Brain microvascular endothelial cell (primary cell): ENCODE results near the gene SPSB3.
A peak's percentile ranks its signal among the peaks of the same experiment; 100 is the strongest.

ENCODE experiments used
- DNase-seq: peaks from one replicate; pipeline ENCODE4 v3.0.0-alpha.2; 2020
- H3K27ac ChIP-seq: fragments of 250-450 bp; sonication (Bioruptor Pico); 2 replicates; pipeline ENCODE4 v1.5.1; 2020; ENCODE audit warnings: mild to moderate bottlenecking, moderate library complexity
- H3K27me3 ChIP-seq: fragments of 250-450 bp; sonication (Bioruptor Pico); replicated peaks from 2 replicates; pipeline ENCODE4 v1.5.1; 2020; ENCODE audit warnings: mild to moderate bottlenecking
- H3K36me3 ChIP-seq: fragments of 250-450 bp; sonication (Bioruptor Pico); replicated peaks from 2 replicates; pipeline ENCODE4 v1.5.1; 2020; ENCODE audit warnings: mild to moderate bottlenecking
- H3K4me3 ChIP-seq: 2 replicates; pipeline ENCODE4 v1.5.1; 2011; ENCODE audit warnings: low read depth, mild to moderate bottlenecking, control low read depth, low read length, moderate library complexity
- CTCF ChIP-seq: IDR thresholded peaks from 2 replicates; pipeline ENCODE4 v1.5.1; 2011; ENCODE audit warnings: low read depth, mild to moderate bottlenecking, moderate library complexity, low read length, control low read depth, inconsistent platforms; ENCODE audit errors: missing control alignments
- in situ Hi-C: cut with HindIII; loops from 2 replicates; pipeline ENCODE4 v1.10.0; 2017; ENCODE audit warnings: low sequenced_read_pairs, low pct_ligation_motif_present

The SPSB3 gene

DNA sequence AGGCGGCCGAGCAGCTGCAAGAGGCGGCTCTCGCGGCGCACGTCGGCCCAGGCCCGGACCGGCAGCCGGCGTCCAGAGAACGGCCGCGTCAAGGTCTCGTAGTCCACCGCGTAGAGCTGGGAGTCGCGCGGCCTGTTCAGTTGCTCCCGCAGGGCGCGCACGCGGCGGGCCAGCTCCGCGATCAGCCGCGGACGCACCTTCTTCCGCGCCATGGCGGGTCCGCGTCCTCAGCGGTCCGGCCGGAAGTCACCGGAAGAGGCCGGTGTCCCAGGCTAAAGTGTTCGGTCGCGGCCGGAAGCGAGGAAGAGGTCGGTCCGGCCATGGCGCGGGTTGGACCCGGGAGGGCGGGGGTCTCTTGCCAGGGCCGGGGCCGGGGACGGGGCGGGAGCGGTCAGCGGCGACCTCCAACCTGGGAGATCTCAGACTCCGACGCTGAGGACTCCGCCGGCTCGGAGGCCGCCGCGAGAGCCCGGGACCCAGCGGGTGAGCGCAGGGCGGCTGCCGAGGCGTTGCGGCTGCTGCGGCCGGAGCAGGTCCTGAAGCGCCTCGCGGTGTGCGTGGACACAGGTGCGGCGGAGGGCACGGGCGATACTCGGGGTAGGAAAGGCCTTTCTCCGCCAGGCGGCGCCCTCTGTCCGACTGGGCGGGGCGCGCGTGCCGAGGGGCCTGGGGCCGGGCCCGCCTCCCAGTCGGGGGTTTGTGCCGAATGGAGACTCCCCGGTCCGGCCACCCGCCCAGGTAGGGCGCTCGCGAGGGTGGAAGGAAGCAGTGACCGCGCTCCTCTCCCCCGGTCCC is 9.3 kb downstream of the SPSB3 start, which contains the start of gene MRPS34:
Gene MRPS34, minus strand, starts transcription at position 227 of the 795 bp plus-strand sequence. Its CDS starts 15 bp downstream, at position 212.
- in situ Hi-C loops = no loop called here
- no peaks in the 10 kb centered on the region for H3K27me3 ChIP-seq
- H3K27ac ChIP-seq = peak within 1 kb of the TSS; percentile 63
- peak within 1 kb of the TSS; percentile 79 for H3K4me3 ChIP-seq
- peaks cover 42% of the 10 kb centered on the region for H3K36me3 ChIP-seq
- peak; percentile 60 for TF ChIP-seq CTCF
- peak; percentile 56 for DNase-seq

GRCh38 chr16:1772362-1772907 is 9.9 kb downstream of the SPSB3 start, which contains the start of gene EME2:
TSS of gene EME2 (plus strand) at chr16:1772810. CDS start at chr16:1773228, 418 bp downstream.
- Histone ChIP-seq H3K36me3 (peaks cover 44% of the 10 kb centered on the region), H3K27me3 (no peaks in the 10 kb centered on the region), H3K27ac (peak within 1 kb of the TSS; percentile 63), H3K4me3 (peak within 1 kb of the TSS; percentile 79)
- DNase-seq = no peak
- in situ Hi-C loops = no loop called here
- no peak for TF ChIP-seq CTCF

DNA sequence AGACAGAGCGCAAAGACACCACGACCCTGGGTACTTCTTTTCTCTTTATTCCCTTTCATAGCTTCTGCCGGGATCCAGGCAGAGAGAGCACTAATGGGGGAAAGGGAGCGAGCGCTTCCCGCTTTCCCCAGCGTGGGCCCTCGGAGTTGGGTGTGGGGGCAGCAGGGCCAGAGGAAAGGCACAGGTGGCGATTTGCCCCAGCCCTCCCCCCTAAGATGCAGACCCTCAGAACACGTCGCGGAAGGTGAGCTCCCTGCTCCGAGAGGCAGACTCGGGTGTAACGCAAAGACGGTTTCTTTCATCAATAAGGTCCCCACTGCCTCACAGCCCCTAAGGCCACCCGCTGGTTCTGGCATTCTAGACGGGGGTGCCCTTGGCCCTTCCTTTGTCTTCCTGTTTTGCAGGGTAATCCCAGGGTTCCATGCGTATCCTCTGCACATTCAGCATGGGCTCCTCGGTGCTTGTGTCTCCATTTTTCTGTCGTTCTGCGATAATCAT is 10.5 kb downstream of the SPSB3 start:
- Histone ChIP-seq H3K36me3 (peaks cover 45% of the 10 kb centered on the region), H3K27ac (peak overlapping the region; percentile 63), H3K4me3 (peak overlapping the region; percentile 79), H3K27me3 (no peaks in the 10 kb centered on the region)
- DNase-seq = no peak
- in situ Hi-C loops = no loop called here
- no peak for TF ChIP-seq CTCF

DNA sequence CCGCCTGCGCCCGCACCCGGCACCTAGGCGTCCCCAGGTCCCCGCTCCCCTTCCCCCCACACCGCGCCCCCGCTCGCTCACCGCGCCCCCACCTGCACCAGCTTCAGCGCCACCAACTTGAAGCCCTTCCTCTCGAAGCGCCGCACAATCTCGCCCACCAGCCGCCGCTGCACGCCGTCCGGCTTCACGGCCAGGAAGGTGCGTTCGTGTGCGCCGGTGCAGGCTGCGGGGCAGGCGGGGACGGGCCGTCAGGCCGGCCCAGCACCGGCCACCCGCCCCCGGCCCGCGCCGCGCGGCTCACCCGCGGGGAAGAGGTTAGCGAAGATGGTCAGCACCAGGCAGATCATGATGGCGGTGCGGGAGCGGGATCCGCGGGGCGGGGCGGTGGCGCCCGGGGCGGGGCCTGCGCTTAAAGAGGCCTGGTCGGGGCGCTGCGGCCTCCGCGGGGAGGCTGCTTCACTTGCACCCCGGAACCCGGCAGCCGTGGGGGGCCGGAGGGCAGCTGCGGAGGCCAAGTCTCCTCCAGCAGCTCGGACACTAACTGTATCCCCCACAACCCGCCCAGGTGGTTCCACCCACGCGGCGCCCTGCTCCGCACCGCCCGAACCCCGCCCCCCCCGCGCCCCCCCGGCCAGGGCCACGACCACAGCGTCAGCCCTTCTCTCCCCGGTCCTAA is 11.0 kb downstream of the SPSB3 start, which contains the start of gene NME3:
Gene NME3, minus strand, starts transcription at position 356 of the 676 bp plus-strand sequence. Its CDS starts 9 bp downstream, at position 347.
- H3K27ac ChIP-seq = peak within 1 kb of the TSS; percentile 63
- in situ Hi-C loops = no loop called here
- H3K4me3 ChIP-seq = peak within 1 kb of the TSS; percentile 79
- DNase-seq = peak; percentile 56
- TF ChIP-seq CTCF = no peak
- peaks cover 49% of the 10 kb centered on the region for H3K36me3 ChIP-seq
- H3K27me3 ChIP-seq = no peaks in the 10 kb centered on the region

DNA sequence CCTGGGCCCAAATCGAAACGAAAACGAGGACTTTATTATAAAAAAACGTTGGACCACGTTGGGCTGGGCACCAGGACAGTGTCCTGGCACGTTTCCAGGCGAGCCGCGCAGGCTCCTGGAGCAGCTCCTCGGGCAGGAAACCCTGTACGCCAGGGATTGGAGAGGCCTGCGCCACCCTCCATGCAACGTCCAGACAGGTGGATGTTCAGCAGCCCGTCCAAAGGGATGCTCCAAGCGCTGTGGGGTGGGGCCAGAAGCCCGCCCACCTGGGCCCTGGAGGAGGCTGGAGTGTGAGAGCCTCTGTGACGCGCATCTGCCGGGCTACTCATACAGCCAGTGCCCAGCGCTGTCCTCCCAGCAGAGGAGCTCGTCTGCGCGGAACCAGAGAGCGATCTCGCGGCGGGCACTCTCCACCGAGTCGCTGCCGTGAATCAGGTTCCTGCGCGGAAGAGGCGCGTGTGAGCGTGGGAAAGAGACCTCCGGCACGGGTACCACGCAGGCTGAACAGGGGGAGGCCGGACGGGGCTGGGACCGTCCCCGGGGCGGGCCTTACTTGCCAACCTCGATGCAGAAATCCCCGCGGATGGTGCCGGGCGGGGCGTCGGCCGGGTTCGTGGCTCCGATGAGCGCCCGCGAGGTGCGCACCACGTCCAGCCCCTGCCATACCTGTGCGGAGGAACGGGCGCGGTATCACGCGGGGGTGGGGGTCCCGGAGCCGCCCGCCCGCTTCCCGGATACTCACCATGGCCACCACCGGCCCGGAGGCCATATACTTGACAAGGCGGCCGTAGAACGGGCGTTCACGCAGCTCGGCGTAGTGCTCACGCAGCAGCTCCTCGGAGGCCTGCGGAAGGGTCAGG is 11.8 kb downstream of the SPSB3 start:
- no peaks in the 10 kb centered on the region for H3K27me3 ChIP-seq
- no peak for TF ChIP-seq CTCF
- peak overlapping the region; percentile 79 for H3K4me3 ChIP-seq
- H3K36me3 ChIP-seq = peaks cover 50% of the 10 kb centered on the region
- in situ Hi-C loops = no loop called here
- H3K27ac ChIP-seq = peak overlapping the region; percentile 27
- DNase-seq = peak; percentile 33
